NOMO-1 (cell line): ENCODE data around the gene SERTAD3.
"Not testable (repeated sequence)": the region's sequence is repeated elsewhere in the genome, so short reads cannot be mapped to it uniquely, and the experiment has no call there.

ENCODE experiments used
- DNase-seq, 2 experiments: peaks; one replicate each; lab custom pipeline; 2025; ENCODE audit not compliant: unreplicated experiment in 2 of 2; lab: John Stamatoyannopoulos, UW

Gene SERTAD3

DNA sequence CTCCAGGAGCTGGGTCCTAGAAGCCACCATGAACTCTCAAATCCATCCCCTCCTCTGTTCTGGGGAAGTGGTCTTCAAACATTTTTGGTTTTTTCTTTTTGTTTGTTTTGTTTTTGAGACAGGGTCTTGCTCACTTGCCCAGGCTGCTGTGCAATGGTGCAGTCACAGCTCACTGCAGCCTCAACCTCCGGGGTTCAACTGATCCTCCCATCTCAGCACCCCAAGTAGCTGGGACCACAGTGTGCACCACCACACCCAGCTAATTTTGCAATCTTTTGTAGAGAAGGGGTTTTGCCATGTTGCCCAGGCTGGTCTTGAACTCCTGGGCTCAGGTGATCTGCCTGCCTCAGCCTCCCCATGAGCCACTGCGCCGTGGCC is 14.5 kb upstream of the SERTAD3 start:
- DNase-seq, result no peak

DNA sequence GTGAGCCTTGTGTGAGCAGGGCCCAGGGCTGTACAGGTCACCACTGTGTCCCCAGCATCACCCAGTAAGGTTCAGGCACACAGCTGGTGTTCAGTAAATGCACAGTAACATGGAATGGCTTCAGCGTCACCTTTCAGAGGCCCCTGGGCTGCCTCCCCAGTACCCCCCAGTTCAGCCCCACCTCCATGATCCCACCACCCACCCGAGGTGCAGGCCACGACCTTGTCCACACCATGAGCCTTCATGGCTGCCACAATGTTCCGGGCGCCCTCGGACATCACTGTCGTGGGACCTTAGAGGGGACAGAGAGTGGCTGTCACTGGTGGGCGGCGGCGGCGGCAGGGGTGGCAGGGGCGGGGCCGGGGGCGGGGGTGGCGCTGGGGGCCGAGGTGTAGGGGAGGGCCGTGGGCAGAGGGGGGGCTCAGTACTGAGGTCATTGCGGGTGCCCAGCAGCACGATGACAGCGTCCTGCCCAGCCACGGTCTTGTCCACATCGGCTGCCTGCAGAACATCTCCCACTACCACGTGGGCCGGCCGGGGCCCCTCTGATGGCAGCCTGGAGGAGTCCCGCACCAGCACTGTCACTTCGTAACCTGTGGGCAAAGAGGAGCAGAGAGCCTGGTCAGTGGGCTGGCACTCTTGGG is 13.9 kb upstream of the SERTAD3 start:
- DNase-seq, result no peak

DNA sequence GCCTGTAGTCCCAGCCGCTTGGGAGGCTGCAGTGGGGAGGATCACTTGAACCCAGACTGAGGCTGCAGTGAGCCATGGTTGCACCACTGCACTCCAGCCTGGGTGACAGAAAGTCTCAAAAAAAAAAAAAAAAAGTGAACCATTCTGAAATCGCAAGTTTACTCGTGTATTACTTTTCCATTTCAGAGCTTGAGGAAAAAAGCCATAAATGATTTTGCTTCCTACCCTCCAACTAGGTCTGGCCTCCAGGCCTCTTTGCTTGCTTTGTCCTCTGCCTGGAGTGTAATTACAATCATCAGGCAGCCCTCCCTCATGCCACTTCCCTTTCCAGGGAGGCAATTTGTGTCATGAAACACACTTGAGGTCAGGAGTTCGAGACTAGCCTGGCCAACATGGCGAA is 12.9 kb upstream of the SERTAD3 start:
- DNase-seq, result no peak

DNA sequence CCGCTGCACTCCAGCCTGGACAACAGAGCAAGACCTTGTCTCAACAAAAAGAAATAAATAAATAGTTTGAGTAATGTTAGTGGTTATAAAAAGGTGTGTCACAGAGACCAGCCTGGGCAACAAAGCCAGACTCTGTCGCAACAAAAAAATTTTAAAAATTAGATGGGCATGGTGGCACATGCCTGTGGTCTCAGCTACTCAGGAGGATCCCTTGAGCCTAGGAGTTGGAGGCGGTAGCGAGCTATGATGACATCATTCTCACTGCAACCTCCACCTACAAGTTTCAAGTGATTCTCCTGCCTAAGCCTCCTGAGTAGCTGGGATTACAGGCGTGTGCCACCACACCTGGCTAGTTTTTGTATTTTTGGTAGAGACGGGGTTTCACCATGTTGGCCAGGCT is 9.8 kb upstream of the SERTAD3 start:
- DNase-seq, result not testable (repeated sequence)

DNA sequence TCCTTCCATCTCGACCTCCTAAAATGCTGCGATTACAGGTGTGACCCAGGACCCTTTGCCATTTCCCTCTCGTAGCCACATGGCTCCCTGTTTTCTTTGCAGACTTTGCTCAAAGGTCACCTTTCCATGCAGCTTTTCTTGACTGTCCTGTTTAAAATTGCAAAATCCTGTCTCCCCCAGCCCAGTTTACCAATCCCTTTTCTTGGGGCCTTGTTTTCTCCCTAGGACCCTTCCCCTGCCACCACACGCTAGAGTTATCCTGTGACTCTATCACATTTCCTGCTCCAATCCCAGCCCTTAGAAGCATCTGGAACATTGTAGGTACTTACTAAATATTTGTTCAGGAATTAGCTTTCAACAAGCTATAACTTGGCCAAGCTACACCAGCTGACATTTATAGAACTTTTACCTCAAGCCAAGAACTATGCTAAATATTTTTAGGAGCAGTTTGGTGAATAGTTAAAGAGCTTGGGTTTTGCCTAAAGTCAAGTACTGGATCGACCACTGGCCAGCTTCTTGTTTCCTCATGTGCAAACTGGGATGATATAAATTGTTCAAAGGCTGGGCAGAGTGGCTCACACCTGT is 9.1 kb upstream of the SERTAD3 start:
- DNase-seq, result no peak

DNA sequence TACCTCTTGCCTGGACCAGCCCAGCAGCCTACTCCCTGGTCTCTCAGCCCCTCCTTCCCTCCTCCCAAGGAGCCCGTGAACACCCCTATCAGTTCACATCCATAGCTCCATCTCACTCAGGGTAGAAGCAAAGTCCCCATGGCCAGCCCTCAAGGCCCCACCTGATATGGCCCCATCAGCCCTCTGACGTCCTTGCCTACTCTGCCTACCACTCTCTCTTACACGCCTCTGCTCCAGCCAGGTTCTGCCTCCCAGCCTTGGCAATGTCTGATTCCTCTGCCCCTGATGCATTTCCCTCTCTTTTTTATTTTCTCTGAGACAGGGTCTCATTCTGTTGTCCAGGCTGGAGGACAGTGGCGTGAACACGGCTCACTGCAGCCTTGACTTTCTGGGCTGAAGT is 7.9 kb upstream of the SERTAD3 start:
- no peak for DNase-seq

DNA sequence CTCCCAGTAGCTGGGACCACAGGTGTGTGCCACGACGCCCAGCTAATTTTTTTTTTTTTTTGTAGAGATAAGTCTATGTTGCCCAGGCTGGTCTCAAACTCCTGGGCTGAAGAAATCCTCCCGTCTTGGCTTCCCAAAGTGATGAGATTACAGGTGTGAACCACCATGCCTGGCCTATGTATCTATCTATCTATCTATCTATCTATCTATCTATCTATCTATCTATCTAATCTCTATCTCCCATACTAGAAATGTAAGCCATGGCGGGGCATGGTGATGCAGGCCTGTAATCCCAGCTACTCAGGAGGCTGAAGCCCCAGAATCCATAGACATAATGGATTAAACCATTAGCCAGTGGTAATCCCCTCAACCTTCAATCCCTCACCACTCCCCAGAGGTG is 6.5 kb upstream of the SERTAD3 start:
- no peak for DNase-seq

DNA sequence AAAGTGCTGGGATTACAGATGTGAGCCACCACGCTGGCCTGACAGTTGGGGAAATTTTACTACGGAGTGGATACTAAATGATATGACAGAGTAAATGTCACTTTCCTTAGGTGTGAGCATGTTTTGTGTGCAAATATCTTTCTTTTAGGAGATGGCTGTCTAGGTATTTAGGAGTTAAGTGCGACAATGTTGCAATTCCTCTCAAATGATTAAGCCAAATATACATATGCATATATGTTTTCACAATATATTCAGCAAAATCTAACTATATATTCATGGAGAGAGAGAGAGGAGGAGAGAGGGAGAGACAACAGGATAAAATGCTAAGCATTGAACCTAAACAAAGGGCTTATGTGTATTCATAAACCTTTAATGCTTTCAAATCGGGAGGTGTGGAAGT is 5.4 kb upstream of the SERTAD3 start:
- no peak for DNase-seq

DNA sequence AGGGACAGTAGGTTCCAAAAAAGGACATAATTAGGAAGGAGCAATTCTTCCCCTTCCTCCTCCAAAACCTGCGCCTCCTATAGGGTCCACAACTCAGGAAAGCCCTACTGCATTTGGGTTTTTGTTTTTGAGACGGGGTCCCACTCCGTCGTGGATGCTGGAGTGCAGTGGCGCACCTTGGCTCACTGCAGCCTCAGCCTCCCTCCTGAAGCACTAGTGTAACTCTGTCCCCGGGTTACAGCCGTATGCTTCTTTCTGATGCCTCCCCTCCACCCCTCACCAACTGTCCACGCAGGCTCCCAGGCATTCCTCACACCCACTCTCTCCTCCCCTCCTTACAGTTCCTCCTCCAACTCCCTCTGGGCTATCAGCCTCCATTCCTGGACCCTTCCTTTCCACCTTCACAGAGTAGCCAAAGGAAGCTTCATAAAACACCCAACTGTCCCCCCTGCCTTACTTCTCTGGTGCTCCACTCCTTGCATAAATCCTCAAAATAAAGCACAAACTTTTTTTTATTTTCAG is 2.2 kb upstream of the SERTAD3 start:
- no peak for DNase-seq

DNA sequence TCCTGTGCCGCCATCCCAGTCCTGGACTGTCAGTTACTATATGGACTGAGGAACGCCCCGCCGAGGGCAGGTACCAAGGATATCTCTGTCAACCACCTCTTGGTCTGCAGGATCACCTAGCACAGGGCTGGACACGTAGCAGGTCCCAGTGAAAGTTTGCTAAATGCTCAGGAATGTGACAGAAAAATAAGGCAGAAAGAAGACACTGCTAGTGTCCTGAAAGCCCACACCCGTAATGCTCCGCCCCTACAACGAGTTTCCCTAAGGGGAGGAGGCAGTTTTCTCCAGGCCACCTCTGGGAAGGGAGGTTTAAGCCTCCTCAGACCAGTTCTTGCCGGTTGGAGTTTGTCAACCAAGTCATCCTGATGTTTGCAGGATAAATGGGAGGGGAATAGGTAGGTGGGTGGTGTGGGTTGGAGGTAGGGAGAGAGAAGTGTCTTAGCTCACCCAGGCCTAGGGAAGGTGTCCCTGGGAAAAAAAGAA is 1.7 kb upstream of the SERTAD3 start:
- no peak for DNase-seq

DNA sequence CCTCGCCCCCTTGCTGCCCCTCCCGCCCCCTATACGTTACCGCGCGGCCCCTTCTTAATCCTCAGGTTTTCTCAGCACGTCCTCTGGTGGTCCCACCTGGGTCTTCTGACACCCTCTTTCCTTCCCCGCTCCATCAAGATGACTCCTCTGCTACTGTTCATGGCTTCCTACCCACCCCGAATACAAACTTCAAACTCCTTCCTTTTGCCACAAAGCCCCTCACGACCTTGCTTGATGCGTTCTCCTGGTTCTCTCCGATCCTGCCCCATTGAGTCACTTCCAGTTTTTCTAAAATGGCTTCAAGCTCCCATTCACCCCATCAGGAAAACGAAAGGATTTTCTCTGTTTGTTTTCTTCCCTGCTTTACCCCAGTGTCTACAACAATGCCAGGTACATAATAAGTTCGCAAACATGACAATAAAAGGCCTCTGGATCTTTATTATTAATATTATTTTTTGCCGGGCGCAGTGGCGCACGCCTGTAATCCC is 734 bp upstream of the SERTAD3 start:
- no peak for DNase-seq

DNA sequence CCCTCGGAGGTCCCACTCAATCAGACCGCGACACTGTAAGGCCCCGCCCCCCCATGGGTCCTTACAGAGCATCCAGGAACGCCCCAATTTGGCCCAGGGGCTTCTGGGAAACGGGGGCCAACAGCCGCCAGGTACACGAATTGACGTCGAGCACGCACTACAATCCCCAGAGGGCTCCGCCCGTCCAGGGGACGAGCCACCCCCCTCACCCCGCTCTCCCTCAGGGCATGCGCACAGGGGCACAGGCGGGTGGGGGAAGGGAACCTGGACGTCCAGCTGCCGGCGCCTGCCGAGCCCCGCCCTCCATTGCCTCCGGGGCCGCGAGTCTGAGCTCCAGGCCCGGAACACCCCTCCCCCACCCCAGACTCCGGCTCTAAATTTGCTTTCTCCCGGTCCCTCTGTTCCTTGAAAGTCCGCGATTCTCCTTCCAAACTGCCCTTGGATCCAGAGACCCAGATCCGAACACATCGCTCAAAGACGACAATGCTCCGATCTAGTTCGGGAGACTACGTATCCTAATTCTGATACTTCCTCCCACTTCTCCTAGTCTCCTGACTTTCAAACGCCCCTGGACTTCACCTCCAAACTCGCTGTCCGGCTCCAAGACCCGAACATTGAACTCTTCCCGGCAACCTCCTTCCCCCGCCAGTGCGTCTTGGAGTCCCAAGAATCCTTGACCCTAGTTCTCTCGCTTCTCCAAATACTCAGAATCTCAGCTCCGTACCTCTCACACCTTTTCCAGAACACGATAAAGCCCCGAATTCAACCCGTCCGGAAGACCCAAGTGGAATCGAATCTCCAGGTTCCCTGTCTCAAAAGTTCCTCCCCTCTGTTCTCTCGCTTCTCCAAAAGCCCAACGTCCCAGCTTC is 770 bp downstream of the SERTAD3 start:
- DNase-seq, result peak; percentile 99

DNA sequence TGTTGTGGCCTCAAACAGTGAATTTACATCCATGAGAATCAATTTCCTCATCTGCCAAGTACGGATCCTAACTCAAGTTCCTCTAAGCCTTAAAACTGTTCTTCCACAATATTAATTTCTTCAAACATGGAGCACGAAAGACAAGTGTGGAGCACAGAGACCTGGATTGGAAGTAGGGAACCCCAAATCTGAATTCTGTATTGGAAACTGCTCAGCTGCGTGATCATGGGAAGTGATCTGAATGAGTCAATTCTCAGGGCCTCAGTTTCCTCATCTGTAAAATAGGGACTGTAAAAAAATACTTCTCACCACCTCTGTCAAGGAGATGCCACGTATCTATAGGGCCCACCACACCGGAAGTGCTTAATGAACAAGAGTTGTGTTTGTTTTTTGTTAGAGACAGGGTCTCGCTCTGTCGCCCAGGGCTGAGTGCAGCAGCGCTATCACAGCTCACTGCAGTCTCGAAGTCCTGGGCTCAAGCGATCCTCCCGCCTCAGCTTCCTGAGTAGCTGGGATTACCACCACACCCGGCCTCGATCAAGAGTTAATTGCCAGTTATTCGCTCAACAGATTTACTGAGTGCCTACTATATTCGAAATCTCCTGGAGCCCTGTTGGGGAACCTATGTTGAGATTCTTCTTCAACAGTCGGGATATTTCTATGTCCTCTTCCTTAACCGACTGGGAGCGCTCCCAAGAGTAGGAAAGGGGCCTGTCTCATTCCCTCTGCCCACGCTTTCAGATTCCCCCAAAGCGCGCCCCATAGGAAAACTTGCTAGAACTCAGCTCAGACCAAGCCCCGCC is 1.6 kb downstream of the SERTAD3 start:
- no peak for DNase-seq

DNA sequence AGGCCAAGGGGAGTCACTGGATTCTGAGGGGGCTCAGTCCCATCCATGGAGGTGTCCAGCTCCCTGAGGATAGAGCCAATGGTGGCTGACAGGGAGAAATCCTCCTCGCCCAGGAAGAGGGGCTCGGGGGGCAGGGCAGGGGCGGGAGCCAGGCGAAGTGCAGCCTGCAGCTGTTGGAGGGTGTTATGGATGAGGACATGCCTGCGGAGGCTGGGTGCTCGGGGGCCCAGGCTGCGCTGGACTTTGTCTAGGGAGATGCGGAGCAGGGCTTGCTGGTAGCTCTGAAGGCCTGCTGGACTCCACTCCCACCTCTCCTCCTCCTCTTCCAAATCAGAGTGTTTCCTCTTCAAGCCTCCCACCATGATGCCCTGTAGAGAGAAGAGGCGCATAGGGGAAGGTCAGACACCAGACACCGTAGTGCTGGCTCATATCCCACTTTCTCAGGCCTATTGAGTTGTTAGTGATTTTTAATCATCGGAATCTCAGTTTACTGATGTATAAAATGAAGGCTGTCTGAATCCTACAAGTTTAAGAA is 2.3 kb downstream of the SERTAD3 start:
- DNase-seq, result no peak

DNA sequence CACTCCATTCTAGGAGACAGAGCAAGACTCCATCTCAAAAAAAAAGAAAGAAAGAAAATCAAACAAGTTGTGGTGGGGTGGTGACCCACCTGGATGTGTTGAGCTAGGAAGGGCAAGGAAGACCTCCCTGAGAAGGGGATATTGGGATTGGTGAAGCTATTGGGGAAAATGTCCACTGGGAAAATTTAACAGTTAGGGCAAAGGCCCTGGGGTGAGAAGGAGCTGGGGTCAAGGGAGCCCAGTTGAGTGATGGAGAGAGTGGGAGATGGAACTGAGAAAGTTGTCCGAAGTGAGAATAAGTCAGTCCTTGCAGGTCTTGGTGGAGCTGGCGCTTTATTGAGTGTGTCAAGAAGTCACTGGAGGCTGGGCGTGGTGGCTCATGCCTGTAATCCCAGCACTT is 5.9 kb downstream of the SERTAD3 start:
- DNase-seq, result no peak

DNA sequence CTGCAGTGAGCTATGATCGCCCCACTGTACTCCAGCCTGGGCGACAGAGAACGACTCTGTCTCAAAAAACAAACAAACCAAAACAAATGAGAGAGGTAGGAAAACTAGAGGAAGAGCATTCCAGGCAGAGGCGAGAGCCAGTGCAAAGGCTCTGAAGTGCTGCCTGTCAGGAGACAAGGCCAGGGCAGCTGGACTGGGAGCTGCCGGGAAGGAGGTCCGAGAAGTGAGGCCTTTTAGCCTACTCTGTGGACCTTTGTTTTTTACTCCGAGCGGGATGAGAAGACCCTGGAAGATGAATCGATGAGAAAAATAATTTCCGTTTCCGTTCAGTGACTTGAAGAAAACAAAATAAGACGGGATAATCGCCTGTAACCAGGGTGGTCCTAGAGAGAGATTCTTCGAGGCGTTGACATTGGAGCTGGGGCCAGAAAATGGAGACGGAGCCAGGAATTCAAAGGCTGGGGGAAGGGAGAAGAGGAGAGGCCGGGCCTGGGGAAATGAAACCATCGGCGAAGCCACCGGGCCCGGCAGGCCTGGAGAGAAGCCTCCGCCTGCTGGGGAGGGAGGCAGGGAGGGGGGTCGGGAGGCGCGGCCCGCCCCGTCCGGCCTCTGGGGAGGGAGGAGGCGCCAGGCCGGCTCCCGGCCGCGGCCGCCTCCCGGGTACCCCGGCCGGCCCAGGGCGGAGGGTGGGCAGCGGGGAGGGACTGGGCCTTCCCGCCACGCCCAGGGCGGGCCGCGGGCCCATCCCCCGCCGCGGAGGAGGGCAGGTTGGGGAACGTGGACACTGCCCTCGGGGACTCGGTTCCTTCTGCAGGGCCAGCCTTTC is 10.5 kb downstream of the SERTAD3 start:
- peak; percentile 82 to 87 for DNase-seq

DNA sequence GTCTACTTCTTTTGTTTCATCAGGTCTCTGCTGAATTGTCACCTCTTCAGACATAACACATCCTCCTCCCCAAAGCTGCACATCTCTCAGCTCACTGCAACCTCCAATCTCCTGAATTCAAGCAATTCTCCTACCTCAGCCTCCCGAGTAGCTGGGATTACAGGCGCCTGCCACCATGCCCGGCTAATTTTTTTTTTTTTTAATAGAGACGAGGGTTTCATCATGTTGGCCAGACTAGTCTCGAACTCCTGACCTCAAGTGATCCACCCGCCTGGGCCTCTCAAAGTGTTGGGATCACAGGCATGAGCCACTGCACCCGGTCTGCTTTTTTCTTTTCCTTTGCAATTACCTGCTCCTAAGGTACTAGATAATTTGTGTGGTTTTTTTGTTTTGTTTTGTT is 11.4 kb downstream of the SERTAD3 start:
- not testable (repeated sequence) for DNase-seq

DNA sequence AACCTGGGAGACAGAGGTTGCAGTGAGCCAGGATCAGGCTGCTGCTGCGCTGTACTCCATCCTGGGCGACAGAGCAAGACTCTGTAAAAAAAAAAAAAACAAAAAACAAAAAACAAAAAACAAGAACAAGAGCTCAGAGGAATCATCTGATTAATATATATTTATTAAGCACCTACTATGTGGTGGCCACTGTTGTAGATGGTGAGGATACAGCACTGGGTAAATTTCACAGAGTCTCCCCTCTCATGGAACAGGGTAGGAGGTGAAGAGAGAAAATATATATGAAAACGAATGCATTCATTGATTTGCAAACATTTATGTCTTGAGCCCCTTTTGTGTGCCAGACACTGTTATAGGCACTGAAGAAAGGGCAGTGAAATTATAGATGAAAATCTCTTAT is 12.4 kb downstream of the SERTAD3 start:
- no peak for DNase-seq

DNA sequence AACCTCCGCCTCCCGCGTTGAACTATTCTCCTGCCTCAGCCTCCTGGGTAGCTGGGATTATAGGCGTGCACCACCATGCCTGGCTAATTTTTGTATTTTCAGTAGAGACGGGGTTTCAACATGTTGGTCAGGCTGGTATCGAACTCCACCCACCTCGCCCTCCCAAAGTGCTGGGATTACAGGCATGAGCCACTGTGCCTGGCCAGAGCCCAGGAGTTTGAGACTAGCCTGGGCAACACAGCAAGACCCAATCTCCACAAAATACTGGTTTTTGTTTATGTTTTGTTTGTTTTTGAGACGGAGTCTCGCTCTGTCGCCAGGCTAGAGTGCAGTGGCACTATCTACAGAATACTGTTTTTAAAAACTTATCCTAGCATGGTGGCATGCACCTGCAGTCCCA is 13.9 kb downstream of the SERTAD3 start:
- not testable (repeated sequence) for DNase-seq

DNA sequence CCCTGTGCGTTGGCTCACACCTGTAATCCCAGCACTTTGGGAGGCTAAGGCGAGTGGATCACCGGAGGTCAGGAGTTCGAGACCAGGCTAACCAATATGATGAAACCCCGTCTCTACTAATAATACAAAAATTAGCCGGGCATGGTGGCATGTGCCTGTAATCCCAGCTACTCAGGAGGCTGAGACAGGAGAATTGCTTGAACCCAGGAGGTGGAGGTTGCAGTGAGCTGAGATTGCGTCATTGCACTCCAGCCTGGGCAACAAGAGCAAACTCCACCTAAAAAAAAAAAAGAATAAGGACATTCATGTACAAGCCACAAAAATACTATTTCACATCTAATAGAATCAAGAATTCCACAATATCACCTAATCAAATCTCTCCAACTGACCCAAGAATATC is 15.9 kb downstream of the SERTAD3 start:
- not testable (repeated sequence) for DNase-seq
